Measurements from ENCODE around the gene SLC38A11. TPM values are rescaled to one million over a fixed set of nuclear protein-coding genes. Genes with fewer than 3 reads are reported as not detected.

SLC38A11 gene
- total and polyA plus RNA-seq, 2 of the 13 experiments (the other 11 are each of a cell fraction or from before 2014, with no cell fraction given) = 14.0 to 14.3 TPM

DNA sequence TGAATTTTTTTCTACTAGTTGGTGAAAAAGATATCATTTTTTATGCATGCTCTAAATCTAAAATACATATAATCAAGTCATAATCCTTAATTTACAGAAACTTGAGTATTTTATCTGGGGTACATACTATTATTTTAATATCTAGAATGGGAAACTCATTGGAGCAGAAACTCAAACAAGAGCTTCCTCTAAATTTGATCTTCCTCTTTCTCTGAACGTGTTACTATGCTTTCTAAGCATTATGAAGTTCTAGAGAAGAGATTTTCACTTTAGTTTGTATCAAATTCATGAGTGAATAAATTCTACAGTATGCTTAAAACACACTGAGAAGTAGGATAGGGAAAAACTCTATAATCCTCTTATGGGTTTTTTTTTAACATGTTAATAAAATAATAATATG, 20.6 kb upstream of the SLC38A11 start:
- no peaks in the 10 kb centered on the region for H3K9me3 ChIP-seq (ENCODE audit: low read length)
- intact Hi-C loops (cut with micrococcal nuclease; ENCODE audit: unreplicated experiment) (no loop called here), in situ Hi-C loops (cut with HindIII; ENCODE audit: extremely low pct_ligation_motif_present, low pct_unique_long_range_greater_than_20kb) (no loop called here)
- H4K20me1 ChIP-seq (ENCODE audit: insufficient read depth, low read length) = no peaks in the 10 kb centered on the region
- no peak overlapping the region for H3K4me3 ChIP-seq (replicated peaks in 1 of 3; ENCODE audit: insufficient read depth in 1 of 3, low read depth in 2 of 3, low read length in 3 of 3)
- no peak for FAIRE-seq
- H3K9ac ChIP-seq (ENCODE audit: insufficient read depth, low read depth, low read length) = no peak overlapping the region
- no peaks in the 10 kb centered on the region for H3K4me1 ChIP-seq (ENCODE audit: insufficient read depth, low read length)
- CTCF ChIA-PET (ENCODE audit: low intra/inter-chr PET ratio, low total read pairs) = no interaction called here
- H3K79me2 ChIP-seq (ENCODE audit: insufficient read depth, low read length) = no peaks in the 10 kb centered on the region
- no peaks in the 10 kb centered on the region for H3K36me3 ChIP-seq (replicated peaks in 1 of 2; ENCODE audit: control insufficient read depth in 1 of 2, insufficient read depth in 2 of 2, low read length in 2 of 2)
- no TSS peak for BruUV-seq (replicated peaks)
- POLR2A ChIA-PET = no interaction called here
- 28% methylated on average over 1 of the region's 1 CpG for WGBS (ENCODE audit: low lambda C conversion rate)
- H3K27me3 ChIP-seq (ENCODE audit: control insufficient read depth in 1 of 2, insufficient read depth in 2 of 2, low read length in 2 of 2) = no peaks in the 10 kb centered on the region; a peak in 1 of 5 replicates
- no peak for DNase-seq (ENCODE audit: low spot score)
- H3K4me2 ChIP-seq (ENCODE audit: low read depth, low read length) = no peak overlapping the region
- no peak overlapping the region for H2AFZ ChIP-seq (ENCODE audit: low read length)
- H3K27ac ChIP-seq (ENCODE audit: extremely low read length, insufficient read depth, low read length) = no peak overlapping the region
- no peak for ATAC-seq
- TF ChIP-seq ZNF530 (CRISPR knock-in tag; IDR thresholded peaks at IDR 0.05; ENCODE audit: low read depth) (no peak), DNMT3B (CRISPR knock-in tag; conservative IDR thresholded peaks at IDR 0.05) (no peak), ZSCAN22 (CRISPR knock-in tag; IDR thresholded peaks at IDR 0.05) (no peak), FOSL1 (CRISPR knock-in tag; IDR thresholded peaks at IDR 0.05; ENCODE audit: borderline replicate concordance) (no peak), ZFYVE20 (CRISPR knock-in tag; IDR thresholded peaks at IDR 0.05; ENCODE audit: borderline replicate concordance, low read depth) (no peak), HOXA7 (CRISPR knock-in tag; IDR thresholded peaks at IDR 0.05) (no peak), MTA3 (CRISPR knock-in tag; IDR thresholded peaks at IDR 0.05) (no peak), ATF7 (IDR thresholded peaks at IDR 0.05) (no peak), ATF7 (CRISPR knock-in tag; IDR thresholded peaks at IDR 0.05) (no peak), NFKBIZ (CRISPR knock-in tag; IDR thresholded peaks at IDR 0.05) (no peak), TBX3 (IDR thresholded peaks at IDR 0.05; ENCODE audit: borderline replicate concordance) (no peak), FOXJ3 (CRISPR knock-in tag; IDR thresholded peaks at IDR 0.05; ENCODE audit: borderline replicate concordance) (no peak), ZNF724P (CRISPR knock-in tag; IDR thresholded peaks at IDR 0.05; ENCODE audit: borderline replicate concordance) (no peak), ZNF792 (CRISPR knock-in tag; IDR thresholded peaks at IDR 0.05) (no peak)
- TF ChIP-seq, protein P1, sequence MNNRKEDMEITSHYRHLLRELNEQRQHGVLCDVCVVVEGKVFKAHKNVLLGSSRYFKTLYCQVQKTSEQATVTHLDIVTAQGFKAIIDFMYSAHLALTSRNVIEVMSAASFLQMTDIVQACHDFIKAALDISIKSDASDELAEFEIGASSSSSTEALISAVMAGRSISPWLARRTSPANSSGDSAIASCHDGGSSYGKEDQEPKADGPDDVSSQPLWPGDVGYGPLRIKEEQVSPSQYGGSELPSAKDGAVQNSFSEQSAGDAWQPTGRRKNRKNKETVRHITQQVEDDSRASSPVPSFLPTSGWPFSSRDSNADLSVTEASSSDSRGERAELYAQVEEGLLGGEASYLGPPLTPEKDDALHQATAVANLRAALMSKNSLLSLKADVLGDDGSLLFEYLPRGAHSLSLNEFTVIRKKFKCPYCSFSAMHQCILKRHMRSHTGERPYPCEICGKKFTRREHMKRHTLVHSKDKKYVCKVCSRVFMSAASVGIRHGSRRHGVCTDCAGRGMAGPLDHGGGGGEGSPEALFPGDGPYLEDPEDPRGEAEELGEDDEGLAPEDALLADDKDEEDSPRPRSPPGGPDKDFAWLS (CRISPR knock-in tag; IDR thresholded peaks at IDR 0.05; ENCODE audit: borderline replicate concordance) = no peak

Data from HepG2 (cell line).